GM12875 (cell line): ENCODE results near the gene WASF3.

Experiments used
- H3K4me3 ChIP-seq: one replicate; pipeline ENCODE4 v1.5.1; 2011; ENCODE audit warnings: low read depth, low read length, control low read depth
- CTCF ChIP-seq: IDR thresholded peaks from 2 replicates; pipeline ENCODE4 v1.5.1; 2011; ENCODE audit warnings: low read depth, mild to moderate bottlenecking, control low read depth, inconsistent platforms, low read length, moderate library complexity, borderline replicate concordance; ENCODE audit not compliant: insufficient read depth

Gene WASF3

GRCh38 chr13:26544707-26545106 is 12.8 kb upstream of the WASF3 start:
- no peak overlapping the region for H3K4me3 ChIP-seq
- TF ChIP-seq CTCF, result no peak

GRCh38 chr13:26548205-26548765 is 9.2 kb upstream of the WASF3 start:
- TF ChIP-seq CTCF, result no peak
- H3K4me3 ChIP-seq, result no peak overlapping the region

- H3K4me3 ChIP-seq, result no peak overlapping the region
- no peak for TF ChIP-seq CTCF
Observed at GRCh38 chr13:26549713-26550112, 7.8 kb upstream of the WASF3 start.

- TF ChIP-seq CTCF, result no peak
- H3K4me3 ChIP-seq, result no peak overlapping the region
Observed at GRCh38 chr13:26551255-26551860, 6.1 kb upstream of the WASF3 start.

- no peak overlapping the region for H3K4me3 ChIP-seq
- TF ChIP-seq CTCF, result no peak
Observed at GRCh38 chr13:26555413-26555812, 2.1 kb upstream of the WASF3 start.

GRCh38 chr13:26557051-26557392 is 461 bp upstream of the WASF3 start:
- TF ChIP-seq CTCF, result no peak
- H3K4me3 ChIP-seq, result no peak overlapping the region

- no peak overlapping the region for H3K4me3 ChIP-seq
- TF ChIP-seq CTCF, result no peak
Observed at GRCh38 chr13:26558074-26558805, 757 bp downstream of the WASF3 start.
